Suprapubic skin (tissue), 4 donors: ENCODE data around the gene CLDN10.

Source experiments
- CTCF ChIP-seq, 2 donors: fragments of 200-600 bp in 1 of 2; fragments of 450-650 bp in 1 of 2; sonication (generic) in 1 of 2; IDR thresholded peaks; one replicate each; pipeline ENCODE4 v1.5.1; 2016 to 2019; ENCODE audit warnings: antibody characterized with exemption in 2 of 2, mild to moderate bottlenecking in 1 of 2, moderate library complexity in 1 of 2
- POLR2A ChIP-seq, 2 donors: fragments of 450-650 bp; IDR thresholded peaks; one replicate each; pipeline ENCODE4 v1.6.1; 2017; ENCODE audit warnings: antibody characterized with exemption in 2 of 2, mild to moderate bottlenecking in 2 of 2, moderate library complexity in 2 of 2
- POLR2AphosphoS5 ChIP-seq, 3 donors: sonication (generic); formaldehyde crosslinking; IDR thresholded peaks; one replicate each; pipeline ENCODE4 v1.6.1; 2017; ENCODE audit warnings: antibody characterized with exemption in 3 of 3

GRCh38 chr13:95626768-95627167 lies 74.2 kb downstream of the CLDN10 start:
- no peak for TF ChIP-seq CTCF (IDR thresholded peaks at IDR 0.05)
- TF ChIP-seq POLR2A (IDR thresholded peaks at IDR 0.05), result no peak
- no peak for TF ChIP-seq POLR2AphosphoS5 (IDR thresholded peaks at IDR 0.05)
